HCT116 (cell line): ENCODE measurements around the gene OSBPL8. TPM values are rescaled to one million over a fixed set of nuclear protein-coding genes. Genes with fewer than 3 reads are reported as not detected.

Experiments used
- ATAC-seq: fragments of 200-7000 bp; cut with Tn5 transposase; 2 replicates; pipeline ENCODE4 v1.9.1; 2020; ENCODE audit warnings: mild to moderate bottlenecking, moderate library complexity
- BruUV-seq: library from RNA; stranded (reverse); fragments of 400-500 nt; replicated peaks from 2 replicates; lab custom pipeline; 2021; lab: Mats Ljungman, UMichigan
- CTCF ChIA-PET: fragments of 300-600 bp; sonication (Branson Sonifier 250); formaldehyde crosslinking; loops from one replicate; lab custom pipeline; 2021; ENCODE audit warnings: antibody characterized with exemption; lab: Charles Lee
- POLR2A ChIA-PET: fragments of 300-600, 350-600 bp; sonication (Branson Sonifier 250); formaldehyde crosslinking; loops from one replicate; lab custom pipeline; 2021; ENCODE audit warnings: antibody characterized with exemption; lab: Charles Lee
- RAD21 ChIA-PET, 2 experiments: fragments of 300-600 bp; sonication (Branson Sonifier 250); formaldehyde crosslinking; loops; one replicate each; lab custom pipeline; 2023; ENCODE audit warnings: low total read pairs in 2 of 2; ENCODE audit not compliant: uncharacterized antibody in 2 of 2, unreplicated experiment in 2 of 2, low non-redundant PET in 1 of 2; lab: Charles Lee
- DNase-seq: peaks from one replicate; pipeline ENCODE4 v3.0.0-alpha.2; 2010; ENCODE audit warnings: low read depth, low spot score
- H2AFZ ChIP-seq: fragments of 200-600 bp; shearing (Covaris generic), sonication (generic); 2 replicates; pipeline ENCODE4 v1.6.1; 2017; ENCODE audit warnings: low read depth, mixed run types, mixed read lengths, antibody characterized with exemption, low read length; ENCODE audit not compliant: poor library complexity, severe bottlenecking
- H3K27ac ChIP-seq: 2 replicates; pipeline ENCODE4 v1.5.1; 2012; ENCODE audit warnings: low read depth, low read length
- H3K27me3 ChIP-seq: fragments of 200-600 bp; sonication (generic); 2 replicates; pipeline ENCODE4 v1.6.1; 2016; ENCODE audit warnings: mixed run types, low read length, mixed read lengths; ENCODE audit not compliant: insufficient read depth
- H3K36me3 ChIP-seq, 2 experiments: fragments of 200-500 bp in 1 of 2; fragments of 200-600 bp in 1 of 2; sonication (Bioruptor generic) in 1 of 2; sonication (generic) in 1 of 2; 2 replicates each; pipeline versions ENCODE4 v1.5.1 to v1.6.1; 2014 to 2016; ENCODE audit warnings: low read length in 2 of 2, inconsistent platforms in 1 of 2, mixed read lengths in 1 of 2, mixed run types in 1 of 2; ENCODE audit not compliant: insufficient read depth in 2 of 2, control insufficient read depth in 1 of 2
- H3K4me1 ChIP-seq, 2 experiments: fragments of 200-600 bp in 1 of 2; sonication (generic) in 1 of 2; 2 replicates each; pipeline versions ENCODE4 v1.5.1 to v1.6.1; 2012 to 2017; ENCODE audit warnings: low read length in 2 of 2, inconsistent platforms in 1 of 2, mild to moderate bottlenecking in 1 of 2, mixed read lengths in 1 of 2, mixed run types in 1 of 2, moderate library complexity in 1 of 2; ENCODE audit not compliant: insufficient read depth in 2 of 2, control insufficient read depth in 1 of 2
- H3K4me2 ChIP-seq: fragments of 200-600 bp; sonication (generic); 2 replicates; pipeline ENCODE4 v1.6.1; 2017; ENCODE audit warnings: mixed run types, low read length, mixed read lengths
- H3K4me3 ChIP-seq, 2 experiments: fragments of 200-600 bp in 1 of 2; sonication (generic) in 1 of 2; replicated peaks in 1 of 2; 2 replicates each; pipeline ENCODE4 v1.5.1; 2011 to 2016; ENCODE audit warnings: low read length in 2 of 2, control low read depth in 1 of 2, low read depth in 1 of 2, mild to moderate bottlenecking in 1 of 2, mixed read lengths in 1 of 2, mixed run types in 1 of 2
- H3K79me2 ChIP-seq: fragments of 200-600 bp; sonication (generic); 2 replicates; pipeline ENCODE4 v1.6.1; 2017; ENCODE audit warnings: mild to moderate bottlenecking, mixed run types, low read length, moderate library complexity, mixed read lengths; ENCODE audit not compliant: insufficient read depth
- H3K9ac ChIP-seq: fragments of 200-600 bp; sonication (generic); 2 replicates; pipeline ENCODE4 v1.6.1; 2016; ENCODE audit warnings: low read length, mixed read lengths
- H3K9me2 ChIP-seq: fragments of 200-600 bp; sonication (generic), shearing (Covaris generic); 2 replicates; pipeline ENCODE4 v1.6.1; 2017; ENCODE audit warnings: mixed run types, mild to moderate bottlenecking, moderate library complexity; ENCODE audit not compliant: insufficient read depth
- H3K9me3 ChIP-seq, 2 experiments: fragments of 200-500 bp in 1 of 2; fragments of 200-600 bp in 1 of 2; sonication (Bioruptor generic) in 1 of 2; sonication (generic) in 1 of 2; 2 replicates each; pipeline ENCODE4 v1.6.1; 2014 to 2017; ENCODE audit warnings: low read length in 2 of 2, mixed read lengths in 2 of 2, inconsistent platforms in 1 of 2, low read depth in 1 of 2, mild to moderate bottlenecking in 1 of 2, mixed run types in 1 of 2, moderate library complexity in 1 of 2; ENCODE audit not compliant: control insufficient read depth in 1 of 2, insufficient read depth in 1 of 2
- H4K20me1 ChIP-seq: fragments of 200-600 bp; sonication (generic), shearing (Covaris generic); 2 replicates; pipeline ENCODE4 v1.6.1; 2017; ENCODE audit warnings: mixed run types, mild to moderate bottlenecking, moderate library complexity; ENCODE audit not compliant: insufficient read depth
- CBX3 ChIP-seq: IDR thresholded peaks from 2 replicates; pipeline ENCODE4 v1.6.1; 2012; ENCODE audit warnings: low read depth
- CTCF ChIP-seq, 3 experiments: fragments of 200-600 bp in 1 of 3; sonication (generic) in 1 of 3; IDR thresholded peaks in 2 of 3; conservative IDR thresholded peaks in 1 of 3; 2 replicates each; pipeline ENCODE4 v1.5.1; 2012 to 2017; ENCODE audit warnings: low read depth in 2 of 3, low read length in 2 of 3, antibody characterized with exemption in 1 of 3, borderline replicate concordance in 1 of 3, control low read depth in 1 of 3, mild to moderate bottlenecking in 1 of 3, mixed read lengths in 1 of 3, mixed run types in 1 of 3, moderate library complexity in 1 of 3; ENCODE audit not compliant: insufficient read depth in 1 of 3
- EZH2 ChIP-seq: fragments of 200-600 bp; sonication (generic); IDR thresholded peaks from 2 replicates; pipeline ENCODE4 v1.6.1; 2017; ENCODE audit warnings: antibody characterized with exemption, mixed run types
- EZH2phosphoT487 ChIP-seq: fragments of 200-600 bp; IDR thresholded peaks from 2 replicates; pipeline ENCODE4 v1.6.1; 2018; ENCODE audit warnings: antibody characterized with exemption, borderline replicate concordance
- POLR2AphosphoS5 ChIP-seq: IDR thresholded peaks from 2 replicates; pipeline ENCODE4 v1.6.1; 2011; ENCODE audit warnings: mild to moderate bottlenecking, low read depth, low read length, moderate library complexity
- RAD21 ChIP-seq: IDR thresholded peaks from 2 replicates; pipeline ENCODE4 v1.6.1; 2012; ENCODE audit warnings: low read depth, mild to moderate bottlenecking
- REST ChIP-seq: IDR thresholded peaks from 2 replicates; pipeline ENCODE4 v1.6.1; 2012; ENCODE audit warnings: low read depth
- TCF7L2 ChIP-seq: IDR thresholded peaks from 2 replicates; pipeline ENCODE4 v1.7.0; 2011; ENCODE audit warnings: borderline replicate concordance, inconsistent platforms; ENCODE audit not compliant: insufficient read depth, insufficient read length; ENCODE audit errors: extremely low read depth
- YY1 ChIP-seq: IDR thresholded peaks from 2 replicates; pipeline ENCODE4 v1.6.1; 2011; ENCODE audit warnings: low read length, low read depth, moderate library complexity, mild to moderate bottlenecking; ENCODE audit not compliant: insufficient replicate concordance; ENCODE audit errors: extremely low read depth
- ZNF274 ChIP-seq: fragments of 200-500 bp; sonication (Bioruptor generic); IDR thresholded peaks from 2 replicates; pipeline ENCODE4 v1.6.1; 2014; ENCODE audit warnings: mild to moderate bottlenecking, low read depth, low read length, inconsistent platforms
- intact Hi-C: fragments of 100-400 bp; cut with micrococcal nuclease; formaldehyde crosslinking; loops from 2 replicates; pipeline ENCODE4 v1.10.0; 2022
- total RNA-seq: library from RNA; stranded (reverse); gene quantifications from one replicate; pipeline ENCODE4 v1.2.1, GENCODE V29; 2021; ENCODE audit not compliant: unreplicated experiment

Gene OSBPL8
- total RNA-seq, 1 experiment from 2014 or later, result 115 TPM

GRCh38 chr12:76402259-76402658 lies 157.3 kb downstream of the OSBPL8 start:
- ATAC-seq, result no peak
- H3K27ac ChIP-seq, result no peak overlapping the region
- intact Hi-C loops, result no loop called here
- H3K36me3 ChIP-seq, result peaks cover 4 to 8% of the 10 kb centered on the region in 2 experiments; a peak in 1 of 4 replicates
- no peaks in the 10 kb centered on the region for H3K9me3 ChIP-seq
- POLR2A ChIA-PET, result no interaction called here
- no peaks in the 10 kb centered on the region for H3K4me1 ChIP-seq
- H2AFZ ChIP-seq, result no peak overlapping the region
- BruUV-seq, result no TSS peak
- no peaks in the 10 kb centered on the region for H4K20me1 ChIP-seq
- CTCF ChIA-PET, result no interaction called here
- TF ChIP-seq EZH2phosphoT487 (no peak), CTCF (IDR thresholded peaks at IDR 0.05 in 2 of 3, conservative IDR thresholded peaks at IDR 0.05 in 1 of 3; ENCODE audit: borderline replicate concordance in 1 of 3, insufficient read depth in 1 of 3, low read depth in 2 of 3, low read length in 2 of 3) (no peak), EZH2 (no peak), POLR2AphosphoS5 (no peak), TCF7L2 (no peak), RAD21 (no peak), ZNF274 (no peak), CBX3 (no peak), YY1 (no peak), REST (no peak)
- DNase-seq, result no peak
- H3K9me2 ChIP-seq, result no peaks in the 10 kb centered on the region
- H3K4me3 ChIP-seq, result no peak overlapping the region
- no peaks in the 10 kb centered on the region for H3K79me2 ChIP-seq
- H3K9ac ChIP-seq, result no peak overlapping the region
- H3K4me2 ChIP-seq, result no peak overlapping the region
- RAD21 ChIA-PET, result no interaction called here
- H3K27me3 ChIP-seq, result no peaks in the 10 kb centered on the region
